Lower leg skin (tissue), 4 donors: ENCODE measurements around the gene YKT6. TPM values are rescaled to one million over a fixed set of nuclear protein-coding genes. Genes with fewer than 3 reads are reported as not detected.

Source experiments
- DNase-seq, 2 donors: peaks; one replicate each; pipeline ENCODE4 v3.0.0-alpha.2; 2019; ENCODE audit warnings: low spot score in 2 of 2
- H3K4me3 ChIP-seq: fragments of 200-600 bp; sonication (generic); 2 replicates; pipeline ENCODE4 v1.5.1; 2017; ENCODE audit warnings: mild to moderate bottlenecking, low read depth; ENCODE audit not compliant: poor library complexity, severe bottlenecking
- POLR2A ChIP-seq, 2 donors: fragments of 450-650 bp; IDR thresholded peaks; one replicate each; pipeline ENCODE4 v1.6.1; 2016 to 2017; ENCODE audit warnings: antibody characterized with exemption in 2 of 2, mild to moderate bottlenecking in 1 of 2, moderate library complexity in 1 of 2
- WGBS, 2 donors: methylation state at CpG; one replicate each; pipeline ENCODE4 v1.1.5; 2018; 5-methylcytosine and 5-hydroxymethylcytosine counted together
- intact Hi-C: fragments of 100-400 bp; cut with DNase I; formaldehyde crosslinking; loops from one replicate; pipeline ENCODE4 v1.15.0; 2023; ENCODE audit warnings: low total_unique reads
- total RNA-seq, 4 donors: library from RNA; depleted of rRNA; stranded (reverse); fragments of >200 nt; gene quantifications; one replicate each; pipeline ENCODE4 v1.1.0, GENCODE V29; 2016
- TF ChIP-seq, protein P1 (sequence below), 3 donors: fragments of 450-650 bp; IDR thresholded peaks; one replicate each; pipeline ENCODE4 v1.5.1; 2016; ENCODE audit warnings: antibody characterized with exemption in 3 of 3, mild to moderate bottlenecking in 3 of 3, moderate library complexity in 2 of 3

Gene YKT6
- total RNA-seq, 4 donors from 2014 or later = 38.5 to 51.3 (median 44.3) TPM

DNA sequence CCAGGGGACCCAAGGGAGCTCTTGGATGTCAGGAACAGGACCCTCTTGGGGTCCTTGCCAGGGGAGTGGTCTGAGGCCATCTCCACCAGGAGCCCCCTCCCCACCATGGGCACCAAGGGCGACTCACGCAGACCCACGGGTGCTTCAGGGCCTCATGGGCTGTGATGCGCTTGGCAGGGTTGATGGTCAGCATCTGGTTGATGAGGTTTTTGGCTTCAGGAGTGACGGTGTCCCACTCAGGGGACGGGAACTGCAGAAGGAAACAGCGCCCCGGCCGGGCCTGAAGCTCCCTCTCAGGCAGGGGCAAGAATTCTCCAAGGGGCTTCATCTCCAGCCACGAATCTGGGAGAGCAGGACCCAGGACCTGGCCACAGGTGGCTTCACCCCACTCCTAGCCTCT is 41.3 kb downstream of the YKT6 start:
- intact Hi-C loops = loop anchor here (5.0 to 10.0 kb wide), 2 partner anchors 233 to 320 kb away; no protein-coding TSS in a partner anchor
- no peak overlapping the region for H3K4me3 ChIP-seq
- DNase-seq = no peak
- WGBS, 2 donors = 72 to 91% methylated on average over 5 to 10 of the region's 10 CpGs
- TF ChIP-seq, protein P1, sequence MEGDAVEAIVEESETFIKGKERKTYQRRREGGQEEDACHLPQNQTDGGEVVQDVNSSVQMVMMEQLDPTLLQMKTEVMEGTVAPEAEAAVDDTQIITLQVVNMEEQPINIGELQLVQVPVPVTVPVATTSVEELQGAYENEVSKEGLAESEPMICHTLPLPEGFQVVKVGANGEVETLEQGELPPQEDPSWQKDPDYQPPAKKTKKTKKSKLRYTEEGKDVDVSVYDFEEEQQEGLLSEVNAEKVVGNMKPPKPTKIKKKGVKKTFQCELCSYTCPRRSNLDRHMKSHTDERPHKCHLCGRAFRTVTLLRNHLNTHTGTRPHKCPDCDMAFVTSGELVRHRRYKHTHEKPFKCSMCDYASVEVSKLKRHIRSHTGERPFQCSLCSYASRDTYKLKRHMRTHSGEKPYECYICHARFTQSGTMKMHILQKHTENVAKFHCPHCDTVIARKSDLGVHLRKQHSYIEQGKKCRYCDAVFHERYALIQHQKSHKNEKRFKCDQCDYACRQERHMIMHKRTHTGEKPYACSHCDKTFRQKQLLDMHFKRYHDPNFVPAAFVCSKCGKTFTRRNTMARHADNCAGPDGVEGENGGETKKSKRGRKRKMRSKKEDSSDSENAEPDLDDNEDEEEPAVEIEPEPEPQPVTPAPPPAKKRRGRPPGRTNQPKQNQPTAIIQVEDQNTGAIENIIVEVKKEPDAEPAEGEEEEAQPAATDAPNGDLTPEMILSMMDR (IDR thresholded peaks at IDR 0.05) = no peak
- TF ChIP-seq POLR2A (IDR thresholded peaks at IDR 0.05) = no peak

DNA sequence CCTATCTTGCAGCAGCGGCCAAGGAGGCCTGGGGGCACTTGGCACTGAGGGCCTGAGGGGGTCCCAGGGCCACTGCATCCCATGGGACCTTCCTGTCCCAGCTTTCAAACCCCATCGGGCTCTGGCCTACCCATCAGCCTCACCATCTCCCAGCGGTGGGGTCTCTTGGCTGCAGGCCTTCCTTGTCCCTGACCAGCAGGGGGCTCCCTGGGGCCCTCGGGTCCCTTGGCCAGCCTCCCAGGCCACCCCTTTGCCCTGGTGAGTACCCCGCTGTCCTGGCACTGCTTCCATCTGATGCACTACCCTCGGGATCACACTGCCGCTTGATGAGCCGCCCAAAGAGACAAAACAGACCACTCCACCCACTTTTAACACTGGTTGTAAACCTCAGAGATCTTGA is 43.5 kb downstream of the YKT6 start:
- DNase-seq = no peak
- H3K4me3 ChIP-seq = no peak overlapping the region
- WGBS, 2 donors = 48 to 56% methylated on average over 8 of the region's 8 CpGs
- intact Hi-C loops = loop anchor here (5.0 to 10.0 kb wide), 2 partner anchors 231 to 318 kb away; no protein-coding TSS in a partner anchor
- no peak for TF ChIP-seq POLR2A (IDR thresholded peaks at IDR 0.05)
- TF ChIP-seq, protein P1 (IDR thresholded peaks at IDR 0.05) = no peak

DNA sequence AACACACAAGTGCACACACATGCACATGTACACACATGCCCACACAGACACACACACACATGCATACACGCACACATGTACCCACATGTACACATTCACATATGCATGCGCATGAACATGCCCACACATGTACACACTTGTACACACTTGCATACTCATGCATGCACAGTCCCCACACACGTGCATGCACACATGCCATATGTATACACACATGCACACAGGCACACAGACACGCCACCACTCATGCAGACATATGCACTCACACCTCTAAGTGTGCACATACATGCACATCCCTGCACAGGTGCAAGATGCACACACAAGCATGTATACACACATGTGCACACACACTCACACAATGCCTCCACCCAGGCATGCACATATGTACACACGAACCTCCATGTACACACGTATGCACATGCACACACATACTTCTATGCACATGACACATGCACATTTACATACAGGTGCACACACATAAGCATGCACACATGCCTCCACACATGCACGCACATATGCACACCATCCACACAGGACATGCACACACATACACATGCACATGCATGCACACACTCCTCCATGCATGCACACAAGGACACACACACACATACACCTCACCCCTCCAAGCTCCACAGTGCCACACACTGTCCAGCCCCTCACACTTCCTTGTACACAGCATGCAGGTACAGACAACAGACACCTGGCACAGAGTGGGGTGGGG is 45.8 kb downstream of the YKT6 start:
- intact Hi-C loops = loop anchor here (10.0 kb wide), 1 partner anchor 228 kb away; no protein-coding TSS in a partner anchor
- WGBS, 2 donors = 92 to 95% methylated on average over 7 of the region's 7 CpGs
- DNase-seq = no peak
- TF ChIP-seq POLR2A (IDR thresholded peaks at IDR 0.05) = no peak
- TF ChIP-seq, protein P1 (IDR thresholded peaks at IDR 0.05) = no peak
- H3K4me3 ChIP-seq = no peak overlapping the region

DNA sequence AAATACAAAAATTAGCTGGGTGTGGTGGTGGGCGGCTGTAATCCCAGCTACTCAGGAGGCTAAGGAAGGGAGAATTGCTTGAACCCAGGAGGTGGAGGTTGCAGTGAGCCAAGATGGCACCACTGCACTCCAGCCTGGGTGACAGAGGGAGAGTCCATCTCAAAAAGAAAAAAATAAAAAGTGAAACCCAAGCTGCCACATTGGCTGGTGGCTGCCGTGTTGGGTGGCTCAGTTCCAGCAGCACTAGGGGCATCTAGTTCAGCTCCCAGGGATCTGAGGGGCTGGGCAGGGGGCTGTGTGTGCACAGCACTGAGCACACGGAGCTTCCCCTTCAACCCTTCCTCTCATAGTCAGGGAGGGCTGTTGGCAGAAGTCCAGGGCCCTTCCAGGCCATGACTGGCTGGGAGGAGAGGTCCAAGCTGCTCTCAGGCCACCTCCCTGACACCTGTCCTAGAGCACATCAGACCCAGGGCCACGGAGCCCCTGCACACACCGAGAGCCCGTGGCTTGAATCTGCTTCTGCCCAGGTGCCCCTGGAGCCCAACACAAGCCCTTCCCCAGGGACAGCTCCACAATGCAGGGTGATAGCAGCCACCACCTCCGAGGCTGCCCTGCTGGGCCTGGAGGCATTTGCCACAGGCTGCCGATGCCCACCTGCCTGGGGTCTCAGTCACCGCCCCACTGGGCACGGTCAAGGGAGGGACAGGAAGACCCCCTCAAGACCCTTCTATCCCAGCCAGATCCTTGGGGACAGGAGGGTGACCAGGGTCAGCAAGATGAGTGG is 47.3 kb downstream of the YKT6 start:
- H3K4me3 ChIP-seq = no peak overlapping the region
- no peak for DNase-seq
- intact Hi-C loops = loop anchor here (10.0 kb wide), 1 partner anchor 227 kb away; no protein-coding TSS in a partner anchor
- TF ChIP-seq, protein P1 (IDR thresholded peaks at IDR 0.05) = no peak
- TF ChIP-seq POLR2A (IDR thresholded peaks at IDR 0.05) = no peak
- 73 to 84% methylated on average over 5 to 10 of the region's 10 CpGs for WGBS, 2 donors

DNA sequence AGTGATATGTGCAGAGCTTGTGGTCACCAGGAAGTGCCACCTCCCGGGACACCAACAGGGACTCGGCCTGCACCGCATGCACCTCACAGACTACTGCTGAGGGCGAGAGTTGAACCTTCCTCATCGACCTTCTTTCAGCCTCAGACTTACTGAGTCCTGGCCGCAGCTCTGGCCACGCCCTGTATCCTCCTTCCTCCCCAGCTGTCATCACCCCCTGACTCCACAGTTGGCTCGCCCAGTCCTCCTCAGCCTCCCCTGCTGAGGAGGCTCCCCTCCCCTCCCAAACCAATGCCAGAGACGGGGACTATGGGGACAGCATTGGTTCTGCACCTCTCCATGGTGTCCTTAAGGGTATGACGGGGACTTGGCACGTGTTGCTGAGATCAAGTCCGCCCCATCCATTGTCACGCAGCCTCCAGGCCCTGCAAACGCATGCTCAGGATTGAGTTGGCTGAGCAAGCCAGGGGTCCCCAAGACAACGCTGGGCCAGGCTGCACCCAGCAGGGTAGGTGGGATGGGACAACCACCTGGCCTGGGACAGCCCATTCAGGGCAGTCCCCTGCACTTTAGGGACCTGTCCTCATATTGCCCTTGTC is 49.0 kb downstream of the YKT6 start:
- WGBS, 2 donors = 75 to 85% methylated on average over 15 of the region's 15 CpGs

More for the DNA sequence above, 49.0 kb downstream of the YKT6 start:
- DNase-seq = no peak
- H3K4me3 ChIP-seq = no peak overlapping the region
- no peak for TF ChIP-seq POLR2A (IDR thresholded peaks at IDR 0.05)
- TF ChIP-seq, protein P1 (IDR thresholded peaks at IDR 0.05) = no peak
- intact Hi-C loops = loop anchor here (10.0 kb wide), 1 partner anchor 225 kb away; no protein-coding TSS in a partner anchor
